Liver (tissue), 9 donors: ENCODE results near the gene RPTOR. TPM values are rescaled to one million over a fixed set of nuclear protein-coding genes. Genes with fewer than 3 reads are reported as not detected.

ENCODE experiments used
- DNase-seq: peaks from one replicate; pipeline ENCODE4 v3.0.0-alpha.2; 2017; ENCODE audit warnings: low spot score
- H3K27ac ChIP-seq, 2 donors: one replicate each; pipeline ENCODE4 v1.7.0; 2013; ENCODE audit warnings: inconsistent platforms in 2 of 2, low read length in 2 of 2, control low read depth in 1 of 2, low read depth in 1 of 2, mild to moderate bottlenecking in 1 of 2
- H3K27me3 ChIP-seq, 4 donors: one replicate each; pipeline versions ENCODE4 v1.6.1 to v1.7.0; 2013; ENCODE audit warnings: low read length in 3 of 4, inconsistent platforms in 1 of 4, mild to moderate bottlenecking in 1 of 4, moderate library complexity in 1 of 4; ENCODE audit not compliant: control insufficient read depth in 4 of 4, insufficient read depth in 4 of 4
- H3K36me3 ChIP-seq, 4 donors: one replicate each; pipeline versions ENCODE4 v1.6.1 to v1.7.0; 2013; ENCODE audit warnings: low read length in 3 of 4, mild to moderate bottlenecking in 3 of 4, low read depth in 1 of 4, moderate library complexity in 1 of 4; ENCODE audit not compliant: control insufficient read depth in 4 of 4, insufficient read depth in 3 of 4
- H3K4me1 ChIP-seq, 4 donors: one replicate each; pipeline versions ENCODE4 v1.6.1 to v1.7.0; 2013; ENCODE audit warnings: low read length in 3 of 4, mild to moderate bottlenecking in 3 of 4, moderate library complexity in 1 of 4; ENCODE audit not compliant: control insufficient read depth in 4 of 4, insufficient read depth in 4 of 4
- H3K4me3 ChIP-seq, 3 donors: one replicate each; pipeline versions ENCODE4 v1.6.1 to v1.7.0; 2013; ENCODE audit warnings: low read length in 3 of 3, control low read depth in 1 of 3, low read depth in 1 of 3, mild to moderate bottlenecking in 1 of 3
- H3K9ac ChIP-seq, 2 donors: one replicate each; pipeline ENCODE4 v1.7.0; 2013; ENCODE audit warnings: low read length in 2 of 2, mild to moderate bottlenecking in 2 of 2, moderate library complexity in 2 of 2, control low read depth in 1 of 2, low read depth in 1 of 2
- H3K9me3 ChIP-seq, 4 donors: one replicate each; pipeline versions ENCODE4 v1.6.1 to v1.7.0; 2013; ENCODE audit warnings: low read length in 3 of 4; ENCODE audit not compliant: control insufficient read depth in 4 of 4
- CTCF ChIP-seq: fragments of 150-350 bp; IDR thresholded peaks from 2 replicates; pipeline ENCODE4 v1.5.1; 2017; ENCODE audit warnings: improper control_type of control experiment, low read depth, low read length; ENCODE audit not compliant: missing input control
- EGR1 ChIP-seq, 2 donors: IDR thresholded peaks; 2 replicates each; pipeline ENCODE4 v1.6.1; 2016 to 2018; ENCODE audit warnings: antibody characterized with exemption in 2 of 2, low read depth in 2 of 2
- FOXA1 ChIP-seq: IDR thresholded peaks from 2 replicates; pipeline ENCODE4 v1.6.1; 2016; ENCODE audit warnings: antibody characterized with exemption
- FOXA2 ChIP-seq: IDR thresholded peaks from 2 replicates; pipeline ENCODE4 v1.6.1; 2016; ENCODE audit warnings: antibody characterized with exemption
- GABPA ChIP-seq, 2 donors: IDR thresholded peaks in 1 of 2; conservative IDR thresholded peaks in 1 of 2; 2 replicates each; pipeline ENCODE4 v1.6.1; 2016; ENCODE audit warnings: antibody characterized with exemption in 2 of 2, mild to moderate bottlenecking in 1 of 2, moderate library complexity in 1 of 2
- HNF4G ChIP-seq: IDR thresholded peaks from 2 replicates; pipeline ENCODE4 v1.6.1; 2016; ENCODE audit warnings: antibody characterized with exemption
- JUND ChIP-seq, 2 donors: IDR thresholded peaks; 2 replicates each; pipeline ENCODE4 v1.6.1; 2016; ENCODE audit warnings: antibody characterized with exemption in 2 of 2
- MAX ChIP-seq: IDR thresholded peaks from 2 replicates; pipeline ENCODE4 v1.6.1; 2016; ENCODE audit warnings: antibody characterized with exemption
- NR2F2 ChIP-seq: IDR thresholded peaks from 2 replicates; pipeline ENCODE4 v1.6.1; 2016; ENCODE audit warnings: antibody characterized with exemption
- RAD21 ChIP-seq, 2 donors: IDR thresholded peaks; 2 replicates each; pipeline ENCODE4 v1.6.1; 2016; ENCODE audit warnings: antibody characterized with exemption in 2 of 2, mild to moderate bottlenecking in 2 of 2
- RXRA ChIP-seq, 2 donors: IDR thresholded peaks; 2 replicates each; pipeline ENCODE4 v1.6.1; 2017 to 2018; ENCODE audit warnings: antibody characterized with exemption in 2 of 2, mild to moderate bottlenecking in 1 of 2
- SP1 ChIP-seq: IDR thresholded peaks from 2 replicates; pipeline ENCODE4 v1.6.1; 2018; ENCODE audit warnings: antibody characterized with exemption, mild to moderate bottlenecking
- TAF1 ChIP-seq: conservative IDR thresholded peaks from 2 replicates; pipeline ENCODE4 v1.6.1; 2016; ENCODE audit warnings: antibody characterized with exemption, mild to moderate bottlenecking
- YY1 ChIP-seq: IDR thresholded peaks from 2 replicates; pipeline ENCODE4 v1.6.1; 2016; ENCODE audit warnings: antibody characterized with exemption, mild to moderate bottlenecking
- WGBS: extraction: QIAGEN DNeasy Blood & Tissue Kit; methylation state at CpG from one replicate; pipeline ENCODE4 v1.1.7; 2013; 5-methylcytosine and 5-hydroxymethylcytosine counted together
- polyA plus RNA-seq, 2 donors: library from polyadenylated mRNA; stranded (reverse) in 1 of 2; unstranded in 1 of 2; fragments of 200-250 nt in 1 of 2; fragments of >200 nt in 1 of 2; fragmentation: Nextera tagmentation in 1 of 2; extraction: Ambion mirVana in 1 of 2; gene quantifications; one replicate each; pipeline versions ENCODE4 v1.2.1 to v1.2.3, GENCODE V29; 2013 to 2015
- total RNA-seq, 2 donors: library from RNA; depleted of rRNA; stranded (reverse); fragments of >200 nt; gene quantifications; one replicate each; pipeline ENCODE4 v1.2.3, GENCODE V29; 2014
- TF ChIP-seq, protein P1 (sequence below): IDR thresholded peaks from 2 replicates; pipeline ENCODE4 v1.6.1; 2016; ENCODE audit warnings: antibody characterized with exemption, mild to moderate bottlenecking
- TF ChIP-seq, protein P2 (sequence below): IDR thresholded peaks from 2 replicates; pipeline ENCODE4 v1.6.1; 2016; ENCODE audit warnings: antibody characterized with exemption
- donor health status: healthy.
- donor health status: healthy.
- donor health status: healthy.
- donor health status: healthy.
- donor health status: healthy.

The RPTOR gene
- total and polyA plus RNA-seq, 4 donors = 4.8 to 25.4 (median 11.6) TPM

- Histone ChIP-seq H3K4me3 (no peak overlapping the region), H3K4me1 (no peaks in the 10 kb centered on the region), H3K36me3 (no peaks in the 10 kb centered on the region), H3K9me3 (no peaks in the 10 kb centered on the region), H3K27me3 (no peaks in the 10 kb centered on the region), H3K27ac (no peak overlapping the region), H3K9ac (no peak overlapping the region)
- 83% methylated on average over 10 of the region's 10 CpGs for WGBS
- DNase-seq = no peak
- no peak for TF ChIP-seq YY1
- TF ChIP-seq SP1 = no peak
- no peak for TF ChIP-seq TAF1
- TF ChIP-seq FOXA2 = no peak
- TF ChIP-seq HNF4G = no peak
- no peak for TF ChIP-seq FOXA1
- no peak for TF ChIP-seq MAX
These were observed 139.0 kb downstream of the RPTOR start for GRCh38 chr17:80683625-80684104.

- Histone ChIP-seq H3K36me3 (no peaks in the 10 kb centered on the region), H3K9ac (no peak overlapping the region)
- WGBS = 93% methylated on average over 9 of the region's 9 CpGs
These were observed 143.2 kb downstream of the RPTOR start for GRCh38 chr17:80687839-80688238.

More at GRCh38 chr17:80687839-80688238, 143.2 kb downstream of the RPTOR start:
- H3K27me3 ChIP-seq = no peaks in the 10 kb centered on the region
- no peaks in the 10 kb centered on the region for H3K9me3 ChIP-seq
- no peak for DNase-seq
- H3K4me1 ChIP-seq = no peaks in the 10 kb centered on the region
- no peak for TF ChIP-seq EGR1 (IDR thresholded peaks at IDR 0.05; ENCODE audit: low read depth in 2 of 2)
- TF ChIP-seq, protein P1, sequence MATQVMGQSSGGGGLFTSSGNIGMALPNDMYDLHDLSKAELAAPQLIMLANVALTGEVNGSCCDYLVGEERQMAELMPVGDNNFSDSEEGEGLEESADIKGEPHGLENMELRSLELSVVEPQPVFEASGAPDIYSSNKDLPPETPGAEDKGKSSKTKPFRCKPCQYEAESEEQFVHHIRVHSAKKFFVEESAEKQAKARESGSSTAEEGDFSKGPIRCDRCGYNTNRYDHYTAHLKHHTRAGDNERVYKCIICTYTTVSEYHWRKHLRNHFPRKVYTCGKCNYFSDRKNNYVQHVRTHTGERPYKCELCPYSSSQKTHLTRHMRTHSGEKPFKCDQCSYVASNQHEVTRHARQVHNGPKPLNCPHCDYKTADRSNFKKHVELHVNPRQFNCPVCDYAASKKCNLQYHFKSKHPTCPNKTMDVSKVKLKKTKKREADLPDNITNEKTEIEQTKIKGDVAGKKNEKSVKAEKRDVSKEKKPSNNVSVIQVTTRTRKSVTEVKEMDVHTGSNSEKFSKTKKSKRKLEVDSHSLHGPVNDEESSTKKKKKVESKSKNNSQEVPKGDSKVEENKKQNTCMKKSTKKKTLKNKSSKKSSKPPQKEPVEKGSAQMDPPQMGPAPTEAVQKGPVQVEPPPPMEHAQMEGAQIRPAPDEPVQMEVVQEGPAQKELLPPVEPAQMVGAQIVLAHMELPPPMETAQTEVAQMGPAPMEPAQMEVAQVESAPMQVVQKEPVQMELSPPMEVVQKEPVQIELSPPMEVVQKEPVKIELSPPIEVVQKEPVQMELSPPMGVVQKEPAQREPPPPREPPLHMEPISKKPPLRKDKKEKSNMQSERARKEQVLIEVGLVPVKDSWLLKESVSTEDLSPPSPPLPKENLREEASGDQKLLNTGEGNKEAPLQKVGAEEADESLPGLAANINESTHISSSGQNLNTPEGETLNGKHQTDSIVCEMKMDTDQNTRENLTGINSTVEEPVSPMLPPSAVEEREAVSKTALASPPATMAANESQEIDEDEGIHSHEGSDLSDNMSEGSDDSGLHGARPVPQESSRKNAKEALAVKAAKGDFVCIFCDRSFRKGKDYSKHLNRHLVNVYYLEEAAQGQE = no peak
- TF ChIP-seq FOXA2 = no peak
- no peak for TF ChIP-seq MAX
- no peak for TF ChIP-seq NR2F2
- TF ChIP-seq CTCF = no peak
- no peak for TF ChIP-seq RAD21 (IDR thresholded peaks at IDR 0.05)
- TF ChIP-seq JUND (IDR thresholded peaks at IDR 0.05) = no peak
- no peak for TF ChIP-seq GABPA (IDR thresholded peaks at IDR 0.05 in 1 of 2, conservative IDR thresholded peaks at IDR 0.05 in 1 of 2)
- TF ChIP-seq FOXA1 = no peak
- TF ChIP-seq YY1 = no peak
- TF ChIP-seq, protein P2, sequence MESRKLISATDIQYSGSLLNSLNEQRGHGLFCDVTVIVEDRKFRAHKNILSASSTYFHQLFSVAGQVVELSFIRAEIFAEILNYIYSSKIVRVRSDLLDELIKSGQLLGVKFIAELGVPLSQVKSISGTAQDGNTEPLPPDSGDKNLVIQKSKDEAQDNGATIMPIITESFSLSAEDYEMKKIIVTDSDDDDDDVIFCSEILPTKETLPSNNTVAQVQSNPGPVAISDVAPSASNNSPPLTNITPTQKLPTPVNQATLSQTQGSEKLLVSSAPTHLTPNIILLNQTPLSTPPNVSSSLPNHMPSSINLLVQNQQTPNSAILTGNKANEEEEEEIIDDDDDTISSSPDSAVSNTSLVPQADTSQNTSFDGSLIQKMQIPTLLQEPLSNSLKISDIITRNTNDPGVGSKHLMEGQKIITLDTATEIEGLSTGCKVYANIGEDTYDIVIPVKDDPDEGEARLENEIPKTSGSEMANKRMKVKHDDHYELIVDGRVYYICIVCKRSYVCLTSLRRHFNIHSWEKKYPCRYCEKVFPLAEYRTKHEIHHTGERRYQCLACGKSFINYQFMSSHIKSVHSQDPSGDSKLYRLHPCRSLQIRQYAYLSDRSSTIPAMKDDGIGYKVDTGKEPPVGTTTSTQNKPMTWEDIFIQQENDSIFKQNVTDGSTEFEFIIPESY = no peak
- no peak for TF ChIP-seq RXRA (IDR thresholded peaks at IDR 0.05)
- no peak overlapping the region for H3K27ac ChIP-seq
- H3K4me3 ChIP-seq = no peak overlapping the region
